ENCODE data around the gene ETV6. TPM values are rescaled to one million over a fixed set of nuclear protein-coding genes. Genes with fewer than 3 reads are reported as not detected.

ETV6 gene
- total RNA-seq, 1 donor from 2014 or later: 11.9 TPM

GRCh38 chr12:11718768-11719253 lies 69.3 kb downstream of the ETV6 start:
- DNase-seq: no peak

GRCh38 chr12:11719678-11720099 lies 70.2 kb downstream of the ETV6 start:
- DNase-seq: peak; percentile 29

- no peak for DNase-seq
Measured at GRCh38 chr12:11722071-11722470, 72.6 kb downstream of the ETV6 start.

GRCh38 chr12:11722578-11723138 lies 73.2 kb downstream of the ETV6 start:
- DNase-seq: no peak

GRCh38 chr12:11723993-11724392 lies 74.5 kb downstream of the ETV6 start:
- DNase-seq: peak; percentile 75

GRCh38 chr12:11724888-11725311 lies 75.4 kb downstream of the ETV6 start:
- DNase-seq: peak; percentile 45

- DNase-seq: no peak
Measured at GRCh38 chr12:11725686-11726085, 76.2 kb downstream of the ETV6 start.

- DNase-seq: no peak
Measured at GRCh38 chr12:11726659-11727058, 77.2 kb downstream of the ETV6 start.

GRCh38 chr12:11727133-11727664 lies 77.7 kb downstream of the ETV6 start:
- no peak for DNase-seq

GRCh38 chr12:11728154-11728755 lies 78.8 kb downstream of the ETV6 start:
- DNase-seq: no peak

GRCh38 chr12:11729008-11729407 lies 79.5 kb downstream of the ETV6 start:
- DNase-seq: no peak

- no peak for DNase-seq
Measured at GRCh38 chr12:11729439-11730150, 80.1 kb downstream of the ETV6 start.

- DNase-seq: peak; percentile 58
Measured at GRCh38 chr12:11730299-11731041, 81.0 kb downstream of the ETV6 start.

GRCh38 chr12:11731042-11731357 lies 81.5 kb downstream of the ETV6 start:
- no peak for DNase-seq

GRCh38 chr12:11731455-11731854 lies 82.0 kb downstream of the ETV6 start:
- no peak for DNase-seq

GRCh38 chr12:11732023-11732422 lies 82.5 kb downstream of the ETV6 start:
- DNase-seq: no peak

- DNase-seq: no peak
Measured at GRCh38 chr12:11732715-11733114, 83.2 kb downstream of the ETV6 start.

- no peak for DNase-seq
Measured at GRCh38 chr12:11734580-11735180, 85.2 kb downstream of the ETV6 start.

- no peak for DNase-seq
Measured at GRCh38 chr12:11738450-11738849, 89.0 kb downstream of the ETV6 start.

- no peak for DNase-seq
Measured at GRCh38 chr12:11739980-11740577, 90.6 kb downstream of the ETV6 start.

GRCh38 chr12:11741434-11742092 lies 92.1 kb downstream of the ETV6 start:
- no peak for DNase-seq
